HG02623 (cell line): ENCODE results near the gene ARHGEF10L.

ENCODE experiments used
- ATAC-seq: cut with Tn5 transposase; IDR thresholded peaks from one replicate; pipeline ENCODE4 v1.9.1; 2021; ENCODE audit warnings: moderate library complexity; ENCODE audit not compliant: unreplicated experiment

ARHGEF10L gene

DNA sequence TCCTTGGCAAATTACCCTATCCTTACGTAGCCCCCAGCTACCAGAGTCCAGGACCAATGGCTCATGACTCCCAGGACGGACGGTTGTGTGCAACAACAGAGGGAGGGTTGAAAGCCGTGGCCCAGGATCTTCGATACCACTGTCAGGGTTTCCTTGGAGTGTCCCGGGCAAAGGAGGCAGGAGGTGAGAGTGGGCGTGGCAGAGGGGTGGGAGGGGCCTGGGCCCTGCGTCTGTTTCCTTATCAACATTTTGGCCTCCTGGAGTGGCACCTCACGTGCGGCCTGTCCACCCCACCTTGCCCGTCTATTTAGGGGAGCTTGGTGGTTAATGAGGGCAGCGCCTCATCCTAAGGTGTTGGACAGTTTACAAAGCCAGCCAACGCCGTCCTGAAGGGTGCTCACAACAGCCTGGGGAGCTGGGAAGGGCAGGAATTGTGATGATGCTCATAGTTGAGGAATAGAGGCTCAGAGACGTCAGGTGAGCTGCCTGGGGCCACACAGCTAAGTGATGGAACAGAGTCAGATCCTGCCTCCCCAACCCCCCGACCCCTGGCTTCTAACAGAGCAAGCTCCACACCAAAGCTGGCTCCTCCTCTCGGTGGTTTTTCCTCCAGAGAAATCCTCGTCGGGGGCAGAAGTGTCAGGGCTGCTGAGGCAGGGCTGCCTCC is 17.4 kb upstream of the ARHGEF10L start:
- ATAC-seq: no peak

DNA sequence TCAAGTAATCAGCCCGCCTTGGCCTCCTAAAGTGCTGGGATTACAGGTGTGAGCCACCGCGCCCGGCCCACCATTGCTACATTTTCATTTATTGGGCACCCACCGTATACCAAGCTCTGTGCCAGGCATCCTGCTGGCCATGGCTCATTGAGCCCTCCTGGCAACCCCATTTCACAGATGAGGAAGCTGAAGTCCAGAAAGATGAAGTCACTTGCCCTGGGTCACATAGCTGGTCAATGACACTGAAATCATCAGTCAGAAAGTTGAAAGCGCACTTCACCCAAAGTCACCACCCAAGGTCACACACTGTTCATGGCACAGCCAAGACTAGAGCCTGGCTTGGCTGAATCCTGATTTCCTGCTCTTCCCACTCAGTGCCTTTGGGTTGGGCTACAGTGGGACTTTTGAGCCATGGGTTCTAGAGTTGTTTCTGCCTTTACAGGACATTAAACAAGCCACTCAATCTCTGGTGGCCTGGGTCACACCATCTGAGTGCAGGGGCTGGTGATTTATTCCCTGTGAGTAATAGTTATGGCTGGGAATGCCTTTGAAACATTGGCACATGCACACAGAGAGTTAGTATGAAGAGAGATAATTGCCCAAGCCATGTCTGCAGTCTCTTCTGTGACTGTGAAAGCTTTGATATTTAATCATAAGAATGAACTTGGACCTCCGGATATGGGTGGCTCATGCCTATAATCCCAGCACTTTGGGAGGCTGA is 16.0 kb upstream of the ARHGEF10L start:
- ATAC-seq: no peak

DNA sequence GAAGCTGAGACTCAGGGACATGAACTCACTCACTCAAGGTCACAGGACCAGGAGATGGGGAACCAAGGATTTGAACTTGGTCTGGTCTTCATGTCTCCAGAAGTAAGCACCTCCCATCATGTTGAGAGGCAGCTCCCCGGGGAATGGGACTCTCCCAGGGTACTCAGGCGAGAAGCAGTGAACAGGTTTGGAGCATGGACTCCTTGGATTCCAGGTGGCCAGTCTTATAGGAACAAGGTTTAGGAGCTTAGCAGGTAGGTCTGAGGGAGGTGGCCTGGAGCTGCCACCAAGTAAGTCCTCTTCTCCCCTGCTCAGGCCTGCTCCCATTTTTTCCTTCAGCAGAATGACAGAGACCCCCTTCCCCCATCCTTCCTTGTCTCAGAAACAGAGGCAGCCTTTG is 14.9 kb upstream of the ARHGEF10L start:
- ATAC-seq: no peak

DNA sequence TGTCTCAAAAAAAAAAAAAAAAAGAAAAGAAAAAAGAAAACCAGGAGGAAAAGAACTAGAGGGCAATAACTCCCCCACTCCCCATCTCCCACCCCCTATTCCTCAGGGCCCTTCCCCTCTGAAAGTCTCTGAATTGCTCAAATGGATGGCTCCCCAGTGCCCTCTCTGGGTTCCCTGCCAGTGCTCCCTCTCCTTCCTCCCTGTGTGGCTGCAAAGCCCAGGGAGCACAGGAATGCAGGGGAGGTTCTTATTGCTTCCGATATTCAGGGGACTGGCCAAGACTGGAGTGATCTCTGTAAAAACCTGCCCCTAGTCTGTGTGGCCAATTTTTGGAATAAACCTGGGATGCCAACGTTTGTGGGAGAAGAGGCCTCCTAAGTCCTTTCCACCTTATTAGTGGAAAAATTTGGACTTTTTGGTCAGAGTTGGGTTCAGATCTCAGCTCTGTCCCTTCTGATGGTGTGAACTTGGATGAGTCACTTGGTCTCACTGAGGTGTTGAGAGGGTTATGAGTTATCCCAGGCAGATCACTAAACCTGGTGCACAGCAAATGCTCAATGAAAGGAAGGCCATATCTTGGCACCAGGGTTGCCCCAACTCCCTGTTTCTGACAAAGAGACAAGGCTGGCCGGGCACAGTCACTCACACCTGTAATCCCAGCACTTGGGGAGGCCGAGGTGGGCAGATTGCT is 13.4 kb upstream of the ARHGEF10L start:
- ATAC-seq: no peak

DNA sequence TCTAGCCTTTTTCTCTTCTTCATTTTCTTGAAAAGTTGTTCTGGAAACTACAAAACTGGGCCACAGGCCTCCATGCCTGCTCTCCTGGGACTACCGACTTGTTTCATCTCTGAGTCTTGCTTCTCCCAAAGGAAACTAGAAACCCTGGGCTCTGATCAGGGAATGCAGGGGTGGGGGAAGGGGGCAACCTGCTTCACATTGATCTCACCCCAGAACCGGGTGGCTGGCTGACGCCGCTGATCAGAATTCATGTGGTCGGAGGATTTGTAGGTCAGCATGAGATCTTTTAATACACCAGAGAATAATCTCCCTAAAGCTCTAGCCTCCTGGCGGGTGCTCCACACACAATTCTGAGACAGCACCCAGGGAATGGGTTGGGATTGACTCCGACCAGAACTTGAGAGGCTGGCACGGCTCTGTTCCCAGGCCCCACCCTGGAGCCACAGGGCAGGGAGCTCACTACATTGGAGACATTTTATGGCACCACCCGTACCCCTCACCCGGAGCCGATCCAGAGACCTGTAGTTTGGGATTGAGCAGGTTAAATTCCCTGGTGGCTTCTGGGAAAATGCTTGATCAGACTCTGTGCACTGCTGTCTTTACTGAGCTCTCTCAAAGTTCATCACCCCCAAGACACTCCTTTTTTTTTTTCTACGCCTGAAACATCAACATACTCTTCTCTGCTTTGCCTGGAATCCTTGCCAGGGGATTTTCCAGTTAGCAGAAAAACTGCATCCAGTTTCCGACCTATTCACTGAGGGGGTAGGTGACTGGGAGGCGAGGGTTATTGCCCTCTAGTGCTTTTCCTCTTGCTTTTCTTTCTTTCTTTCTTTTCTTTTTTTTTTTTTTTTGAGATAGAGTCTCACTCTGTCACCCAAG is 12.2 kb upstream of the ARHGEF10L start:
- no peak for ATAC-seq

DNA sequence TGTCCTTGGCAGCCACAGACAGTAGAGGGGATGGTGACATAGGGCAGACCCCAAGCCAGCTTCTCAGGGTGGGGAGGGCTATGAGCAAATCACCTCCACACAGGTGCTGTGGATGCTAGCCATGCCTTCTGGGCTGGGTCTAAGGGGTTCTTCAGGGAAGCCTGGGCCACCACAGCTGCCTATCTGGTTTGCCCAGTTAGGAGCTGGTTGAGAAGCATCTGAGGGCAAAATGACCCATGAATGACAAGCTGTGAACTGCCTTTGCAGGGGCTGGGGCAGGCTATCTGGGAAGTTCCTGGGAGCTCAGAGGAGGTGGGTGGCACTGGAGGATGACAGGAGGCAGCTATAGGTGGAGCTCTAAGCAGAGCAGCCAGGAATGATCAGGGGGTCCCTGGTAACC is 10.1 kb upstream of the ARHGEF10L start:
- ATAC-seq: no peak

DNA sequence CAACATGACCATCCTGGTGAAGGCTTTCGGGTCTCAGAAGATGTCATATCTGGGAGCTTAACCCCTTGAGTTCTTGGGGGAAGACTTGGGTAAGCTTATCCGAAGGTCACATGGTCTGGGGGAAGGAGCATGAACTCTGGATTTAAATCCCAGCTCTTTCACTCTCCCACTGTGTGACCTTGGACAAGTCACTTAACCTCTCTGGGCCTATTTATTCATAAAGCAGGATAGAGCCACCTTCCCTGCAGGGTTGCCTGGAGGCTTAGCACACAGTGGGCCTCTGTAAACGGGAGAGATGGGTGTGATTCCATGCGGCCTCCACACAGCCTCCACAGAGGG is 8.2 kb upstream of the ARHGEF10L start:
- no peak for ATAC-seq

DNA sequence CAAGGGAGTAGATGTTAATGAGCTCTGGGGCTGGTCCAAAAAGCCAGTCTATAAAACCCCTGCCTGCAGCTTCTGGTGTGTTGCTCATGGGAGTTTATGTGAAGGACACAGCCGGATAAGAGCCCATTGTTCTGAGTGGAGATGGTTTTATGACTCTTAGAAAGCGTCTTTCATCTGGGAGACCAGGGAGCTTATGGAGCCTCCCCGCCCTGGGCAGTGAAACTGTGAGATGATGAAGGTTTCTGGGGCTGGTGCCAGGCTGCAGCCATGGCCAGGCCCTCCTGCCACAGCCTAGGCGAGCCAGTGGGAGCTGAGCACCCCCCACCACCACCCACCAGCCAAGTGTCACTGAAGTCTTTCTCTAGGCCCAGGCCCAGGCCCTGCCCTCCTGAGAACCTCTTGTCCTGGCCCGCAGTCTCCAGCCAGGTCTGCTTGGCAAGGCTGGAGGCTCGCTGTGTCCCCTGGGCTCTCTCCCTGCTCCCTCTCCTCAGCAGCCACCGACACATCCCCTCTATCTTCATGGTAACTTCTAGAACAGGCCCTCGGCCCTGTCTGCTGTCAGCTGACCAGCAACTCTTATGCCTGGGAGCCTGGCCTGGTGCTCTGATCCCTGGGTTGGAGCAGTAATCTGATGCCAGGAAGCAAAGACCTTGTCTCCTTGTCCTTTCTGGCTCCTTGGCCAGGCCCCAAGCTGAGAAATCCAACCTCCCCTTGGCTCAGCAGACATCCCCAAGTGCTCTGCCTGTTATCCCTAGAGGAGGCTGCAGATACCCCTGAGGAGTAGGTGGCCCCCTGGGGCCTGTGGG is 7.6 kb upstream of the ARHGEF10L start:
- ATAC-seq: no peak

DNA sequence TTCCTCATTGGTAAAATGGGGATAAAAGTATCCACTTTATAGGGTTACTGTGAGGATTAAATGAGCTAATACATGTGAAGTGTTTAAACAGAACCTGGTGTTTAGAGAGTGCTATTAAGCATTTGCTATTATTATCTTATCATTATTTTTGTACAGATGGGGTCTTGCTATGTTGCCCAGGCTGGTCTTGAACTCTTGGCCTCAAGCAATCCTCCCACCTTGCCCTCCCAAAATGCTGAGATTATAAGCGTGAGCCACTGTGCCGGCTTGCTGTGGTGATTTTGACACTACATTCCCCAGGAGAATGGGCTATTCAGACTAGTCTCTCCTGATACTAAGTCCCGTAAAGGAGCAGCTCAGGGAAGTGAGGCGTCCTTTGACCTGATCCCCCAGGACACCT is 6.3 kb upstream of the ARHGEF10L start:
- ATAC-seq: no peak

DNA sequence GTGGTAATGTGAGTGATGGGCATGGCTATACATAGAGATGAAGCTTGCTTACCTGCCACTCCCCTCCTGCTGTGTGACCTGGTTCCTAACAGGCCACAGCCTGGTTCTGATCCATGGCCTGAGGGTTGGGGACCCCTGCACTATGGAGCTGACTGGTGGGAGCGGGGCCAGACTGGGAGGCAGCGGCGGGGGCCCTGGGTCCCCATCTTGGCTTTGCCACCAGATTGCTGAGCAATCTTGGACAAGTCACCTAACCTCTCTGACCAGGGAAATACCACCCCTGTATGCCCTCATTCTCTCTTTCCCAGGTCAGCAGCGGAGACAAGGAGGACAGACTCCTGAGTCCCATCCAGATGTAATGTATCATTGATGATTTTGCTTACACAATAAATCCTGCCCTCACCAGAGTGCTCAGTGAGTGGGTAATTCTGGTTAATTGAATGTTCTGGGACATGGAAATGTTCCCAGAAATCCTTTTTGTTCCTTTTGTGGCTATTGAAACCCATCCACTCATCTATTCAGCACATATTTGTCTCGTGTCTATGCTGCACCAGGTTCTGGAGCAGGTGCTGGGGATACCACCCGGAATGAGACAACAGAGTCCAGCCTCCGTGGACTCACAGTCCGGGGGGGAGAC is 4.1 kb upstream of the ARHGEF10L start:
- ATAC-seq: no peak

DNA sequence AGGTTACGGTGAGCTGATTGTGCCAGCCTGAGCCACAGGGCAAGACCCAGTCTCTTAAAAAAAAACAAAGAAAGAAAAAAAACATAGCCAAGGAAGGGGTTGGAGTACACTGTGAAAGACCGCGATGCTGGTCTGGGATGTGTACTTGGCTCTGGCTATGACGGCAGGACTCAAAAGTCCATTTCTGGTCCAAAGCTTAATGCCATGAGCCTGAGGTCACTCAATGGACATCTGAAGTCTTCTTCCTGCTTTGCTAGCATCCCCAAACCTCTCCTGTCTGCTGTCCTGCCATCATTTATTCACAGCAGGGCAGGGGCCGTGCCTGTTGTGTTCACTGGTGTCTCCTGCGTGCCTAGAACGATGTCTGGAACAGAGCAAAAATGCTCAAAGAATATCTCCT is 1.5 kb upstream of the ARHGEF10L start:
- ATAC-seq: no peak

DNA sequence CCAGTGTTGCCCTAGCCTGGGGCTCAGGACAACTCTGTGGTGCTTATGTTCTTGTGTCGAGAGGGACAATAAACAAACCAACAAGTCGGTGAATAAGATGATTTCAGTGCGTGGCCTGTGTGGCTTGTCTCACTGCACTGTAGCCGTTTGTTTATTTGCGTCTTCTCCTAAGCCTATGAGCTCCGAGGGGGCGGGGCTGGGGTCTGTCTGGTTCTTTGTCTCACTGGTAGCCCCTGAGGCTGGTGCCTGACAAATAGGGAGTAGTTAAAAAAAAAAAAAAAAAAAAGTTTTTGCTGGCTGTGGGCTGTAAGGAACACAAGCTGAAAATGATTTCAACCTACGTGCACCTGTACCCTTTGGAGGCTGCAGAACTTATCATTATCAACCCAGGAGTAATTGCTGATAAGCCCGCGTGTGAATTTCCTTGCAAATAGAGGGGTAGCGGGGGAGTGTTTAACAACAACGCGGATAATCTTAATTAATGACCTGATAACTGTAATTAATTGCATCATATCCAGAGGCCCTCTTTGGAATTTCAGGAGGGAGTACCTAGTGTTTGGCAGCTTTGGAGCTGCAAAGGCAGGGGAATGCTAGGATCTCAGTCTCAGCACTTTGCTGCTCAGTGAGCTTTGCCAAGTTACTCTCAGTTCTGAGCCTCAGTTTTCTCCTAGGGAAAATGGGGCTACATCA is 925 bp upstream of the ARHGEF10L start:
- ATAC-seq: no peak

DNA sequence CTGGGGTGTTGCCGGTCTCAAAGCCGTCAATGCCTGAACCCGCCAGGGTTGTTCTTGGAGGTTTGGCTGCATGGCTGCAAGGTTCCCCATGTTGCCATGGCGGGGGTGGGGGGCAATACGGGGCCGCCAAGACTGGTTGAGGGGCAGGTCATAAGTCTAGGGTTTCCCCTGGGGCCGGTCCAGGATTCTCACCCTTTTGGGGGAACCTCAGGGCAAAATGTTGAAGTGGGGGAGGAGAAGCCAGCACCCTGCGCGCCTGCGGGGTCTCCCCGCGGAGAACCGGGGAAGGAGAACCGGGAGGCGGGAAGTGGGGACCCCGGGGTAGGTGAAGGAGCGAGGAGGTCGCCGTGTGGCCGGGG is 401 bp upstream of the ARHGEF10L start:
- ATAC-seq: no peak

DNA sequence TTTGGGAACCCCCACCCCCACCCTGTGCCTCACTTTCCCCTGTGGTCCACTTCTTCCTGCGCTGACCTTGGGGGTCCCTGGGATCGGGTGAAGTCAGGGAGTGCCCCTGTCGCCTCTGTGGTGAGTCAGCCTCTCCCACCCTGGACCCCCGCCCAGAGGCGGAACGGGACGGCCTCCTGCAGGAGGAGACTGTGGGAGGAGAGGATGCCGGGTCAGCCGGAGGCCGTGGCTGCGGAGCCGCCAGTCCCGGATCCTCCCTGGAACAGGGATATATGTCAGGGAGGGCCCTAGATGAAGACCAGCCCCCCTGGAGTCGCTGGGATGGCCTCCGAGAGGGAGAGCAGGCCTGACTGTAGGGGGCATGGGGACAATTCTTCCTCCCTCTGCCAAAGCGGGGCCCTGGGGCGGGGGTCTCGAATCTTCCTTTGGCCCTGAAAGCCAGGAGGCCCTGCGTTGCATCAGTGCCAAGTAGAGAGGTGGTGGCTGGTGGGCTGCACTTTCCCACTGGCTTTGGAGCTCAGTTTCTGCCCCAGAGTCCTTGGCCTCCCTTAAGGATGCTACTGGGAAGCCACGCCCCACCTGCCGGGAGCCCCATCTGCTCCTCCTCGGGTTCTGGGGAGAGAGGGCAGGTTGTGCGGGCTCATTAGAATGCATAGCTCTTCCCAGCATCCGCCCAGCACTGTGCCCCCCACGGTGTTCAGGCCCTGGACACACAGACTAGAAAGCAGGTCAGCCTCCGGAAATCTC is 930 bp downstream of the ARHGEF10L start:
- ATAC-seq: no peak

DNA sequence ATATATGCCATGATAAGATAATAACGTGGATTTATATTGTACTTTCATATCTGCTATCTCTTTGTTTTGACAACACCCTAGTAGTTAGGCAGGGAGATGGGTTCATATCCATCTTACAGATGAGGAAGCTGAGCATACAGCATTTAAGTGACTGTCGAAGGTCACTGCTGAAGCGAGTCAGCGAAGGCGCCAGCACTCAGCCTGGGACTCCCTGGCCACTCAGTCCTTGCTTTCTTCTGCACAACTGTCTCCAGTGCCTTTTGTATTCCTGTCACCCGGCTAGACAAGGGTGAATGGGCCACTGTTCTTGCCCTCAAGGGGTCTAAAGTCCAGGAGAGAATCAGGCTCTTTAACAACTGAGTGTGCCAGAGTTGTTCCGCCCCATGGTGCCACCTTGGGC is 3.1 kb downstream of the ARHGEF10L start:
- ATAC-seq: no peak

DNA sequence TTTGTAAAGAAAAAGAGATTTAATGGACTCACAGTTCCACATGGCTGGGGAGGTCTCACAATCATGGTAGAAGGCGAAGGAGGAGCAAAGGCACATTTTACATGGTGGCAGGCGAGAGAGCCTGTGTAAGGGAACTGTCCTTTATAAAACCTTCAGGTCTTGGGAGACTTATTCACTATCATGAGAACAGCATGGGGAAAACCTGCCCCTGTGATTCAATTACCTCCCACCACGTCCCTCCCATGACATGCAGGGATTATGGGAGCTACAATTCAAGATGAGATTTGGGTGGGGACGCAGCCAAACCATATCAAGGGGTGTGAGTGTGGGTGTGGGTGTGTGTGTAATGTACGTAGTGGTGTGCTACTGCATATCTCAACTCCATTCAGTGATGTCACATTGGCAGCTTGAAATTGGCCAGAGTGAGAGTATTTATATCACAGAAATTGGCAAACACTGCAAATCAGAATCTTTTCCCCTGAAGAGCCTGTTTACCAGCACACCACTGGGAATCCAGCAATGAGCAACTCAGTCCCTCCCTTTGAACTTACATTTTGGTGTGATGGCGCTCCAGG is 5.4 kb downstream of the ARHGEF10L start:
- no peak for ATAC-seq

DNA sequence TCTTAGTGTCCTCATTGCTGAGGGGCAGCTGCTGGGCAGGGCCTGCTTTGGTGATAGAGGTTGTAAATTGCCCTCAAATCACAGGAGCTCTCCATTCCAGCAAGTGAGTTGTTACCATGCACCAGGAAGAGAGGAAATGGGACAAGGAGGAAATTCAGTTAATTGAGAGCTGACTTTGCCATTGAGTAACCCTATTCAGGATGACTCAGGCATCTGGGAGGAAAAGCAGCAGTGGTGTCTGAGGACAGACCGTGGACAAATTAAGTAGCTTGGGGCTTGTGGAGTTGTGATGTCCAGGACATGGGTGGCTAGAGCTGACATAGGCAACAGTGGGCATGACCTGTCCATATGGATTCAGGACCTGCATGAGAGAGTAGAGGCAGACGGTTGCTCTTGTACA is 5.9 kb downstream of the ARHGEF10L start:
- no peak for ATAC-seq

DNA sequence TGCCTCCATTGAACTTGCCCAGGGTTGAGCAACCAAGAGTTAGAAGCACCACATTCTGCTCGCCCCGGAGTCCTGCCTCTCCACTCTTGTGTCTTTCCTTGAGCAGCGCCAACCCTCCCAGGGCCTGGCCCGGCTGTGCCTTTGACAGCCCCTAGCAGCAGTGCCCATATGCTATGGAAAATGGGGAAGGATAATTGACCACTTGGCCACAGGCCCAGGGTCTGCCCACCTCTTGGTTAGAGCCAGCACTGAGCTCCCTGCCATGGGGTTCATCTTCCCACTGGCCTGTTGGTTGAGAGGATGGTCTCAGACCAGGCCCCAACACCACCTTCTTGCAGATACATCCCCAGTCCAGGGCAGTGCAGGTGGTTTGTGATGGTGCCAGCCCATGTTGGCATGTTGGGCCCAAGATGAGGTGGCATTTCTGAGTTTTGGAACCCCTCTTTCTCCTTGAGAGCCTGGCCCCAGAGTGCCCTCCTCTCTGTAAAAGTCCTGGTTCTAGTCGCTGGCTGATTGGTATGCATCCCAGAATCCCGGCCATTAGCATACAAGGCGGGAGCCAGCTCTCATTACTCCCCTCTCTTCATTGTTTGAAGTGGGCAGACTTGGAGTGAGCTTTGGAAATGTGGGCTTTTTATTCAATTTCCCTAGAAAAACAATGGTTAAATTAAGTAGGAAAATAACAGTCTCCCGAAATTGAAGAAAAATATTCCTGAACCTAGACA is 7.6 kb downstream of the ARHGEF10L start:
- no peak for ATAC-seq
